Spleen (tissue), 7 donors: Measurements from ENCODE around the gene ZBTB17.
"Not testable (repeated sequence)": the region's sequence is repeated elsewhere in the genome, so short reads cannot be mapped to it uniquely, and the experiment has no call there.

Experiments used
- POLR2A ChIP-seq, 3 donors: fragments of 450-650 bp; IDR thresholded peaks; one replicate each; pipeline ENCODE4 v1.5.1; 2017; ENCODE audit warnings: antibody characterized with exemption in 3 of 3, mild to moderate bottlenecking in 1 of 3
- POLR2AphosphoS5 ChIP-seq, 3 donors: sonication (generic); formaldehyde crosslinking; IDR thresholded peaks; one replicate each; pipeline ENCODE4 v1.5.1; 2017; ENCODE audit warnings: antibody characterized with exemption in 3 of 3
- TF ChIP-seq, protein P1 (sequence below), 11 experiments: fragments of 200-600 bp in 7 of 11; fragments of 450-650 bp in 4 of 11; sonication (generic) in 4 of 11; IDR thresholded peaks in 8 of 11; conservative IDR thresholded peaks in 3 of 11; 1 replicate in 7 of 11; 2 replicates in 4 of 11; pipeline versions ENCODE4 v1.4.0 to v1.8.0; 2016 to 2021; ENCODE audit warnings: antibody characterized with exemption in 11 of 11, inconsistent platforms in 4 of 11, mild to moderate bottlenecking in 1 of 11
- donor health status: DM: no; HTN: no; CAD: no; lungs with moderate emphysema.
- donor health status: DM: no; HTN: no; CAD: no.
- donor health status: DM: no; HTN: no; CAD: no.

DNA sequence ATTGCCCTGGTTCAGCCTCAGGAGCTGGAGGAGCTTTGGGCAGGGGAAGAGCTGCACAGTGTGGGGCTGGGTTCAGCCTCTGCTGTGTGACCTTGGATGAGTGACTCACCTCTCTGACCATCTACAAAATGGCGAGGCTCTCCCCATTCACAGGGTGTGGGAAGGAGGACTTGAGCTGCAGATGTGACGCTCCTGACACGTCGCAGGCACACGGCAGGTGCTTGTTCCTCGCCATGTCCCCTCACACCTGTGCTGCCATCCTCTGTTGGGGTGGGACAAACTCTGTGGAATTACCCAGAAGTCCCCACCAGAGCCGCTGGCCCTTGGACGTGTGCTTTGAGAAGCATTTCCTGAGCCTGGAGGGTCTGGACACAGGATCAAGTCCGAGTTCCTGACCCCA, 45.0 kb upstream of the ZBTB17 start:
- not testable (repeated sequence) for TF ChIP-seq POLR2A, POLR2AphosphoS5 (IDR thresholded peaks at IDR 0.05)
- TF ChIP-seq, protein P1, sequence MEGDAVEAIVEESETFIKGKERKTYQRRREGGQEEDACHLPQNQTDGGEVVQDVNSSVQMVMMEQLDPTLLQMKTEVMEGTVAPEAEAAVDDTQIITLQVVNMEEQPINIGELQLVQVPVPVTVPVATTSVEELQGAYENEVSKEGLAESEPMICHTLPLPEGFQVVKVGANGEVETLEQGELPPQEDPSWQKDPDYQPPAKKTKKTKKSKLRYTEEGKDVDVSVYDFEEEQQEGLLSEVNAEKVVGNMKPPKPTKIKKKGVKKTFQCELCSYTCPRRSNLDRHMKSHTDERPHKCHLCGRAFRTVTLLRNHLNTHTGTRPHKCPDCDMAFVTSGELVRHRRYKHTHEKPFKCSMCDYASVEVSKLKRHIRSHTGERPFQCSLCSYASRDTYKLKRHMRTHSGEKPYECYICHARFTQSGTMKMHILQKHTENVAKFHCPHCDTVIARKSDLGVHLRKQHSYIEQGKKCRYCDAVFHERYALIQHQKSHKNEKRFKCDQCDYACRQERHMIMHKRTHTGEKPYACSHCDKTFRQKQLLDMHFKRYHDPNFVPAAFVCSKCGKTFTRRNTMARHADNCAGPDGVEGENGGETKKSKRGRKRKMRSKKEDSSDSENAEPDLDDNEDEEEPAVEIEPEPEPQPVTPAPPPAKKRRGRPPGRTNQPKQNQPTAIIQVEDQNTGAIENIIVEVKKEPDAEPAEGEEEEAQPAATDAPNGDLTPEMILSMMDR (IDR thresholded peaks at IDR 0.05 in 8 of 11, conservative IDR thresholded peaks at IDR 0.05 in 3 of 11): not testable (repeated sequence)
